Activated CD8-positive, alpha-beta memory T cell treated with anti-CD3 and anti-CD28 coated beads, Interleukin-2, amount 50 U/mL, for 24 hours (primary cell): Measurements from ENCODE around the gene DEPDC5.

ENCODE experiments used
- DNase-seq: peaks from one replicate; pipeline ENCODE4 v3.0.0-alpha.2; 2020; ENCODE audit errors: extremely low read depth

DEPDC5 gene

DNA sequence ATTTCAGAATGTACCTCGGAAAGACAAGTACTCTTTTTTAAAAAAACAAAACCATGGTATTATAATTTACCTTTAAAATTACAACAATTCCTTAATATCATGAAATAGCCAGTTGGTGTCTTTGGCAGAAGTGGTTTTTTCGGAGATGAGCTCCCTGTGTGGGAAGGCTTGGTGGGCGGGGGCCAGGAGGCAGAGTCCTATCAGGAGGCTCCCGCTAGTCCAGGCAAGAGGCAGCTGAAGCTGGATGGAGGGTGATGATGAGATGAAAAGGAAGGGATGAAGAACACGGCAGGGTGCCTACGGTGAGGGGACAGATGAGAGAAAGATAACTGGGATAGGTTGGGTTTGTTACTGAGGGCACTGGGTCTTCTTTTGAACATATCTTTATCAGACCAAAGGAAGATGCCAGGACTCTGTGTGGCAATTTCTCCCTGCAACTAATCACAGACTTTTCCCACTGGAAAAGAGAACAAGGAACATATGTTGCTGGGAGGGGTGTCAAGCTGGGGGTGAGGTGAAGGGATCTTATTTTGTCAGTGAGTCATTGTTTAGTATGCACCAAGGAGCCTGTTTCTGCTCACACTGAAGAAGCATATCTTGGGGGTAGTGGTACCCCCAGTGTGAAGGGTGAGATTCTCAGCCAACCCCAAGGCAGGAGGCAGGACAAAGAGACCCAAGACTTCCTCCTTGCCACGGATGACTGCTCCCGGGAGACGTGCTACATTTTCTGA, 99.0 kb downstream of the DEPDC5 start:
- no peak for DNase-seq

DNA sequence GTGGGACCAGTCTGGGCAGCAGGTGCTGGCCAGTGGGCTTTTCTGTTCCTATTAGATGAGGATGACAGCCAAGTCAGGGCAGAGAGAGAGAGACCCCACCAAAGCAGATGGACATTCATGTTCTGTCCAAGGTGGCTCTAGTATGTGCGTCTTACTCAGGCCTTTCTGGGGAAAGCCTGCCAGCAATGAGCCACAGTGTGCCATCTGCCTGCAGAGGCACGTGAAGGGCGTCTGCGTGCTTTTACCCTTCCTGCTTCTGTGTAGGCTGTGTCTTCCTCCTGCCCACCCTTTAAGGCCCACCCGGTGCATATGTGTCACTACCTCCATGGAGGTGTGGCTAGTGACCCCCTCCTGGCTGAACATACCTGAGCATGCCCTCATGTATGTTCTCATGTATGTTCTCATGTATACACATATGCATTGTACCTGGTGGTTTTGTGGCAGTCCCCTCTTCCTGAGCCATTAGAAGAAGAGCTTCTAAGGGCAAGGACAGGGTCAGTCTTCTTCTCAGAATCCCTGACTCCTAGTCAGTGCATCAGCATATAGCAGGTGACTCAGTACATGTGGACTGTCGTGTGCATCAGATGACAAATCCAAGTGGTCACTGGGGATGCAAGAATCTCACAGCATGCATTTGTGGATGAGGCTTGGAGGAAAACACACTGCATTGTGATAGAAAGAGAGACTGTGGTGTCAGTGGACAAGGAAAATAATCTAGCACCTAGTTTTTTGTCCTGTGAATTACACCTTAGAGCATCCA, 100.1 kb downstream of the DEPDC5 start:
- no peak for DNase-seq

DNA sequence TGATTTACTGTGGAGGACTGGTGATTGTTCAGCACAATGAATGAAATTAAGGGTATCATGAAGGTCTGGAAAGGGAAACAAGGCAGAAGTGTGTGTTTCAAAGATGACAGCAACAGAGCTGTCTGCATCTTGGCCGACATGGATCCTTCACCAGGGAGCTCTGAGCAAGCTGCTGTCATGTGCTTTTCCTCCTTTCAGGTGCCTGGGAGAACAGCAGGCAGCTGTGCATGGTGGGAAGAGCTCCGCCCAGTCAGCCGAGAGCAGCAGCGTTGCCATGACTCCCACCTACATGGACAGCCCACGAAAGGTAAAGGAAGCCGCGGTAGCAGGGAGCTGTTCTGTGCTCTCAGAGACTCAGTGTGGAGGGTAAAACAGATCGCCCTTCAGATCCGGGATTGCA, 103.4 kb downstream of the DEPDC5 start:
- no peak for DNase-seq

DNA sequence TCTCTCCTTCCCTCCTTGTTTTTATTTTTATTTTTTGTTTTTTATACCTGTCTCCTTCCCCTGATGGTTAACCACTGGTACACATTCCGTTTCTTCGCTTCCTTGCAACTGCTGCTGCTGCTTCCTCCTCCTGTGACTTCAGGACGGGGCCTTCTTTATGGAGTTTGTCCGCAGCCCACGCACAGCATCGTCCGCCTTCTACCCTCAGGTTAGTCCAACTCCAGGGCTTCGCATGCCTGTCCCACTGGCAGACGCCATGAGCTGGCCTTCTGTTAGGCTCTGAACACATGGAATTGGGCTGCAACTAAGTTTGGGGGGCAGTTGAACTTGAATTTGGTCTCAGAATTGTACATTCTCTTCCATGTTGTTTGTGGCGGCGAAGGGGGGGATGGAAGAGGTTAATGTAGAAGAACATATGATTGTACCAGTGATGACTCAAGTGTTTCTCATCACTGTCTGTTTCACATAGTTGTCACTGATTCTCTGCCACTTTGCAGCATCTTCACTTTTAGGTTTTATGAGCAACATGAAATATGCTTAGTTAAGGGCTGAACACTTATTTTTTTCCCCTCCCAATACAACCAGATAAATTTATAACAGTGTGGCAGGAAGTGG, 107.5 kb downstream of the DEPDC5 start:
- DNase-seq, result no peak

DNA sequence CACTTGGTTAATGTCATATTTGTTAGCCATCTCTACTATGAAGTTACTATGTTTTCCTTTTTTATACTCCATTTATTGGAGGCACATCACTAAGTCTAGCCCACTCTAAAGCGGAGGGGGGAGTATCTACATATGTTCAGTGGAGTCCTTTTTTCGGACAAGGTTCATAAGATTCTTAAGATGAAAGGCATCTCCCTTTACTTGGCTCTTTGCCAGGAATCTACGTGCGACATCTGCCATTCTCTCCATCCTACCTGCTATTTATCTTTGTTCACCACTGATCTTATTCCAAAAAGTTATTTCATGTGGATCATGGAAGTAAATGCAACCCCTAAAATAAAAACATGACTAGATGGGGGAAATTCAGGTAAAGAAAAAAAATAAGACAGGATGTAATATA, 113.1 kb downstream of the DEPDC5 start:
- no peak for DNase-seq

DNA sequence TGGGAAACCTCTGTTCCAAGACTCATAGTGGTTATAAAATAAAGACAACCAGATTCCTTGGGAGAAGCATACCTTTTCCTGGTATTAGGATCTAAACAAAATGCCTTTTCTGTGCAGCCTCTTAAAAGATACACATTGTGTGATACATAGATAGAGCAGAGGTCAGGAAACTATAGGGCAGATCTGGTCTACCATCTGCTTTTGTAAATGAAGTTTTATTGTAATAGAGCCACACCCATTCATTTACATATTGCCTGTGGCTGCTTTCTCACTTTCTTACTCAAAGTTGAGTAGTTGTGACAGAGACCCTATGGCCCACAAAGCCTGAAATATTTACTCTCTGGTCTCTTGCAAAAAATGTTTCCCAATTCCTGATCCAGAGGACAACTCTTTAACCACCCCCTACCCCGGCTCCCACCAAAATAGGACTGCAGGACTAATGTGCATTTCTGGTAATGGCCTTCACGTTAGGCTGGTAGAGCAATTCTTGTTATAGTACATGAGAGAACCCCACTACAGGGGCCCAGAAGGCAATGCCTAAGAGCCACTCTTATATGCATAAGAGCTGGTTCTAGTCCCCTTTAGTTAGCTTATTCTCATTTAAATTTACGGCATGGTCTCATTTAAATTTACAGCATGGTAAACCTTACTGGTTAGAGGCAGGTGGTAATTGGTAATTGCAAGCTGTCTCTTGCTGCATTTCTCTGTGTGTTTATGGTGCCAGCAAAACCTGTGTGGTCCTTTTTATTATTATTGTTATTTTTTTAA, 113.8 kb downstream of the DEPDC5 start:
- DNase-seq, result no peak

DNA sequence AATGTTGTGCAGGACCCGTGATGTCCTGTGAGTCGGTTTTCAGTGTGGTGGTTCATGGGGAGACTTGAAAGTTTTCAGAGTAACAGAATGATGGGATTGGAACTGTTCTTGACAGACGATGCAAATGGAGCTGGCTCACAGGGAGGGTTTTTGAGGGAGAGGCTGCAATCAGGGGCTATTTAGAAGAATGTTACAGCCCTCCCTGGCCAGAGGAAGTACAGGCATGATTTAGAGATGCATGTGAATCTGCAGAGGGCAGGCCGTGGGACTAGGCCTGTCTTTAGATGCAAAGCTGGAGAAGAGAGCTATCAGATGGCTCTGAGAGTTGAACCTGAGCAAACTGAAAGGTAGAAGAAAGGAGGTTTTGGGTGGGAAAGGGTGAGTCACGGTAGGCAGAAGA, 115.9 kb downstream of the DEPDC5 start:
- no peak for DNase-seq

DNA sequence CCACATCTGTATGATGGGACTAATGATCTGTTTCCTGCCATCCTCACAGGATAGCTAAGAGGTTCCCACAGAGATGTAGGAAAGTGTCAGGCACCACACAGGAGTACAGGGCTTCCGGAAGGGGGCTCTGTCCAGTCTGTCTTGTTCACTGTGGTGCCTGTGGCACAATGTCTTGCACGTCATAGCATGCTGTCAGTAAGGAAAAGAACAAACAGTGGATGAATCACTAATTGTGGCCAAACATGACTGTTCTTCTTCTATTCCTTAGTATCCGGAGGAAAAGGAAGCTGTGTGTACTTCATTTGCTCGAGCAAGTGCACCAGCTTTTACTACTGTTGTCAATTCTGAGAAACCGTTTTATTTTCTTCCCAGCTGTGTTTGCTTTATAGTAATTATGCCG, 117.1 kb downstream of the DEPDC5 start:
- no peak for DNase-seq

DNA sequence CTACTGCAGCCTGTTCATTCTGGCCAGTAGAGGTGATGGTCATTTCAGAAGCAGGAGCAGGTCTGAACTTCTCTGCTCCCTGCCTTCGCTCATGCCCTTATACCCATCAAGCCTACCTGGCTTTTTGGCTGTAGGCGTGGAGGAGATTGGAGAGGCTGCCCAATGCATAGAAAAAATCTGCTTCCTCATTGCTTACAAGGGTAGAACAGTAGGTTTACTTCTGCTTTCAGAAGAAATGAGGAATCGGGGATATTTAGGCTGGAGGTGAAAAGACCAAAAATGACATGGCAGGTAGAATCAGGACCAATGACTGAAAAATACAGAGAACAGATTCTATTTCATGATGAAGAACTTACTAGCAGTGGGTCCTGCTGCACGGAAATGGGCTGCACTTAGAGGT, 117.7 kb downstream of the DEPDC5 start:
- DNase-seq, result no peak

DNA sequence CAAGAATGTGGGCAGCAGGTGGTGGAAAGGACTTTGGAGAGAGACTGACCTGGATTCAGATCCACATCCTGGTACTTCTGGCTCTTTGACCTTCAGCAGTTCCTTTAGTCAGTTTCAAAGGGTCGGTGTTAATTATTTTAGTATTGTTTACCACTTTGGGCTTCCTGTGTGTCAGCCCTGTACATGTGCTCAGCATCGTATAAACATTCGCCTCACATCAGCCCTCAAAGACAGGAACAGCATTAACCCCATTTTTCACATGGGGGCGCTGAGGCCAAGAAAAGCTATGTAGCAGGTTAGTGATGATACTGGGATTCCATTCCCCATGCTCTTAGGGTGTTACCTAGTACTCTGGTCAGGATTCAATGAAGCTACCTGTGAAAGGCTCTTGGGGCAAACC, 118.4 kb downstream of the DEPDC5 start:
- DNase-seq, result no peak

DNA sequence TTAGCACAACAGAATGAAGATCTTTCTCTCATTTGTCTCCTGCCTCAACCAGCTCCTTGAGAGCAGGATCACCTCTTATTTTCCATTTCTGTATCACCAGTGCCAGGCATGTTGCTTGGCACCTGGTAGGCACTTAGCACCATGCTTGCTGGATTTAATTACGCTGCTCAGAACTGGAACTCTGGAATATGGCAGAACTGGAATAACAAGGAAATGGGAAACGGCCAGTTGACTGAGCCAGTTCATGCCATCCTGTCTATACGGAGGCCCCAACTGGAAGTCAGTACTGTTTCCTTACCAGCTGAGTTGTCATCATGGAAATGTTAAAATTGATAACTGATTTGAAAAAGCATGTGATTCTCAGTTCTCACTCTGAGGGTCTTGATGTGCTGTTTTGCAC, 121.0 kb downstream of the DEPDC5 start:
- DNase-seq, result no peak

DNA sequence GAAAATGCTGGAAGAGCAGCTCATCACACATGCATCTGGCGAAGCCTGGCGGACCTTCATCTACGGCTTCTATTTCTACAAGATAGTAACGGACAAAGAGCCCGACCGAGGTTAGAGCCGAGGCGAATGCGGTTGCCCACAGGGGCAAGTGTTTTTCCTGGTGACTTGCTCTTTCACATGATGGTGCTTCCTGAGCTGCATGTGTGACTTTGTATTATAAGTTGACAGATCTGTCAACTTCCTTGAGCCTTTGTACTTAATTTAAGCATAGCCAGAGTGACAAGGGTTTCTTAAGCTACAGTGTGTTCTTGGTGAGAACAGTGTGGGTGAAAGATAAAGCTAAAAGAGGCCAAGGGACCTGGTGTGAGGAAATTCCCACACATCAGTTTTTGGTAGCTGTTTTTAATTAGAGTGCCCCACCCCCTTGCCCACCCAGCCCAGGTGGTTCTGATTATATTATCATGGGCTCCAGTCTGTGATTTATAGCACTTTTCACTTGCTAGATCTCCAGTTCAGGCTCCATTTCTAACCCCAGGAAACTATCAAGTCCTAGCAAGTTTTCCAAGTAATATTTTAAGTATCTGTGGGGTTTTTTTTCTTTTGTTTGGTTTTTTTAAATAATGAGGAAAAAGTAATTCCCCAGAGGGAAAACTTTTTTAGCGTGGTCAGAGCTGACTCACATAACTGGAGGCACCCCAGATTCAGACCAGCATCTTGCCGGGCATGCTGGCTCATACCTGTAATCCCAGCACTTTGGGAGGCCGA, 122.5 kb downstream of the DEPDC5 start:
- no peak for DNase-seq

DNA sequence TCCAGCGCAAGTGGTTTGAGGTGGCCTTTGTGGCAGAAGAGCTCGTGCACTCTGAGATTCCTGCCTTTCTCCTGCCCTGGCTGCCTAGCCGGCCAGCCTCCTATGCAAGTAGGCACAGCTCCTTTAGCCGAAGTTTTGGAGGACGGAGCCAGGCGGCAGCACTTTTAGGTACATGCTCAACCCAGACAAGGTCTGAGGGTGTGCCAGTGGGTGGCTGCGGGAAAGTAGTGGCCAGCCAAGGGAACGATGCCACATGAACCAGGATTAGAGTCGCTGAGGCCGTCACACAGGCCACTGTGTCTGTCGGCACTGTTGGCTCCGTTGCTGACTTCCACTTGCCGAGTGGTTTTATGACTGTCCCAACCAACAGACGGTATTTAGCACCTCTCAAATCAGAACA, 125.8 kb downstream of the DEPDC5 start:
- no peak for DNase-seq

DNA sequence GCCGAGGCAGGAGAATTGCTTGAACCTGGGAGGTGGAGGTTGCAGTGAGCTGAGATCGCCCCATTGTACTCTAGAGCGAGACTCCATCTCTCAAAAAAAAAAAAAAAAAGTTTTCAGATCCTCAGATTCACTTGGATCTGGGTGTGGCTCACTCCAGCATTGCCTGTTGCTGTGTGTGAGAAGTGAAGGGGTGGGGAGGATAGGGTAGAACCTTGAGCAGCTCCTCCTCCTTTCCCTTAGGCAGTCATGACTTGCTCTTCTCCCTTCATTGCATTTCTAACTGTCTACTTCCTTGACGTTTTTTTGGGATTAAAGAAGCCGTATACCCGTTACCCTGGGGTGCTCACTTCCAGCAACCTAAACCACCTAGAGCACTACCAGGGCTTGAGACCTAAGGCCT, 127.4 kb downstream of the DEPDC5 start:
- no peak for DNase-seq

DNA sequence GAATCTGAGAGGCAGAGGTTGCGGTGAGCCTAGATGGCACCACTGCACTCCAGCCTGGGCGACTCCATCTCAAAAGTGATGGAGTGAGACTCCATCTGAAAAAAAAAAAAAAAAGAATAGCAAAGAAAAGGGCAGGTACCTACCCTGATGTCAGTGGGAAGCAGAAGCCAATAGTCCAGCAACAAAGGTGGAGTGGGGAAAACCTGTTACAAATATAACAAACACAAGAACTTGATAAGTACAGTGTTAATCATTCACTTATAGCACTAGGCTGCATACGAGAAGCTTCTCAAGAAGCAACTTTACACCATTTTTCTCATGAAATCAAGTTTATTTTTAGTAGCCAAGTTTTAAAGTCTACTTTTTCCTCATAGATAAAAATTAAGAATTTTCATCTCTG, 128.0 kb downstream of the DEPDC5 start:
- DNase-seq, result no peak

DNA sequence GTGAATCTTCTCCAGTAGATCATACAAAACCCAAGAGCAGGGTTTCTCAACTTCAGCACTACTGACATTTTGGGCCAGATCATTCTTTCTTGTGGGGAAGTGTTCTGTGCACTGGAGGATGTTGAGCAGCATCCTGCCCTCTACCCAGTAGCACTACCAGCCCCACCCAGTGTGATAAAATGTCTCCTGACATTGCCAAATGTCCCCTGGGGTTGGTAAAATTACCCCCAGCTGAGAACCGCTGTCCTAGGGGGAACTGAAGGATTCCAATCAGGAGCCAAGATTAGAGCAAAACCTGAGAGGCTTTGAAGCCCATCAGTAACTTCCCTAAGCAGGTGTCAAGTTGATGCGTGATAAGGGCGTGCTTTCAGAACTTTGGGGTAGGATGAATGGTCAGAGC, 129.2 kb downstream of the DEPDC5 start:
- DNase-seq, result no peak

DNA sequence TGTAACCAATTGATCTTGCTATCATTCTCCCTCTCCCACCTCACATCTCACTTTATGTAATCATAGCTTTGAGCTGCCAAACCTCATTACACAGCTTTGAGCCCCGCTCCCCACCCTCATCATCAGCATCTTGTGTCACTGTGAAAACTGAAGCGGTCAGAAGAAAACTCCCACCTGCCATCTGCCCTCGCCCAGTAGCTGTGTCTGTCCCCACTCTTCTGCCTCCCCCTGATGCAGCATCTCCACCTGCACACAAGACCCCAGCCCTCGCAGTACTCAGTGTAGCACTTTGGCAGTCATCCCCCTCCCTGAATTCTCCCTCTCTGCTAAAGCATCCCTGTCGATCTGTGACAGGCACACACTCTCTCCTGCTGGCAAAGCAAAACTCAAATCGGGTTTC, 130.2 kb downstream of the DEPDC5 start:
- DNase-seq, result no peak

DNA sequence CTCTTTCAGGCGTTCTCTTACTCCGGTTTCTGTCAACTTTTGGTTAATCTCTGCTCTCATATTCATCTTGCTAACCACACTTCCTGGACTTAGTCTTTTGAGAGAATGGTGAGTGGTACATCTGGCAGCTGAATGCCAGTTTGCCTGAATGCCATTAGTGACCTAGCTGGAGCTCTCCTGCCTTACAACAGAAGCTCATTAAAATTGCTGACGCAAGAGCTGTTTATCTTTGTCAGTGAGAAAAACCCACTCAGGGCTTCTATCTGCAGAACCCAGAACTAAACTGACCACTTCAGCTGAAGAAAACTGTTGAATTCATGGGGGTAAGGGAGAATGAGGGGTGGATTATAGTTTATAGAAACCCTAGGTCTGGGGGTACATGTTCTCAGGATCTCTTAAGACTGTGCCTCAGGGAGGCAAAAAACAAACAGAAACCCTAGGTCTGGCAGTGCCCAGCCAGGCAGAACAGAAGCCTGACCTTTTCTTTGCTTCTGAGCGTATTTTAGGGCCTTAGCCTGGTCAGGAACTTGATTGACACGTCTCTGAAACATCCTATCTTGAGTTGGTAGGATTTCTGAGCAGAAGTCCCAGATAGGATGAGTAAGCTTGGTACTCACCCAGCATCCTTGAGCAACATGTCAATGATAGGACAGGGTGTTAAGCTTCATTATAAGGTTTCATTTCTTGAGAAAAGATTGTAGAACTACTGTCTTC, 137.7 kb downstream of the DEPDC5 start:
- no peak for DNase-seq

DNA sequence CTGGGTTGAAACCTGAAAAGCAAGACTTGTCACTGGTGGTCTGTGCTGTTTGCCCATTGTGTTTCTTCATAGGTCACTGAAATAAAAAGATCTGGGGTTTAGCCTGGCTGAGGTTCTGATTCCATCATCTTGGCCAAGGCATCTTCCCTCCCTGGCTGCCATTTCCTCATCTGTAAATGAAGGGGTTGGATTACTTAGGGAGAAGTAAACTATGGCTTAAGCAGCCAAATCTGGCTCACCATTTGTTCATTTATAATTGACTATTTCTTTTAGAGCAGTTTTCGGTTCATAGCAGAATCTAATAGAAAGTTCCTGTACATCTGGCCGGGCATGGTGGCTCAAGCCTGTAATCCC, 138.2 kb downstream of the DEPDC5 start:
- DNase-seq, result no peak

DNA sequence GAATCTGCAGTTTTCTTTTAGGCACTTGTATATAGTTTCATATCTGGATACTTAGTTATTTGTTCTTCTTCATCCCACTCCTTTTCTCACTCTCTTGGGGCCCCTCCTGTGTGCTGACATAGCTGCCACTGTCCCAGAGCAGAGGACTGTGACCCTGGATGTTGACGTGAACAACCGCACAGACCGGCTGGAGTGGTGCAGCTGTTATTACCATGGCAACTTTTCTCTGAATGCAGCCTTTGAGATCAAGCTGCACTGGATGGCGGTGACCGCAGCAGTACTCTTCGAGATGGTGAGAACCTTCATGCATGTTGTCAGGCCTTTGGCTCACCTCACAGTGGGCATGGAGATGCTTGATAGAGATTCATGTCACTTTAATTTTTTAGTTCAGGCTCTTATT, 139.6 kb downstream of the DEPDC5 start:
- no peak for DNase-seq
